Astrocyte (in vitro differentiated cells and primary cell): ENCODE measurements around the gene PTPN5. TPM values are rescaled to one million over a fixed set of nuclear protein-coding genes. Genes with fewer than 3 reads are reported as not detected.
A peak's percentile ranks its signal among the peaks of the same experiment; 100 is the strongest.

ENCODE experiments used
- DNase-seq: peaks from one replicate; pipeline ENCODE4 v3.0.0-alpha.2; 2010; ENCODE audit warnings: low read depth
- FAIRE-seq: peaks from 2 replicates; lab custom pipeline; 2011; peaks lifted over from hg19 to GRCh38; lab: Jason Lieb, UNC
- H2AFZ ChIP-seq: 2 replicates; pipeline ENCODE4 v1.6.0; 2012; ENCODE audit warnings: low read depth, low read length, inconsistent platforms
- H3K27ac ChIP-seq: 2 replicates; pipeline ENCODE4 v1.5.1; 2011; ENCODE audit warnings: low read depth, low read length, inconsistent platforms
- H3K27me3 ChIP-seq: 2 replicates; pipeline ENCODE4 v1.6.0; 2011; ENCODE audit warnings: low read length, inconsistent platforms; ENCODE audit not compliant: insufficient read depth
- H3K36me3 ChIP-seq: 2 replicates; pipeline ENCODE4 v1.5.1; 2011; ENCODE audit warnings: low read length, inconsistent platforms; ENCODE audit not compliant: insufficient read depth
- H3K4me1 ChIP-seq: 2 replicates; pipeline ENCODE4 v1.5.1; 2011; ENCODE audit warnings: low read length, inconsistent platforms; ENCODE audit not compliant: insufficient read depth
- H3K4me2 ChIP-seq: 2 replicates; pipeline ENCODE4 v1.6.0; 2012; ENCODE audit warnings: low read length, inconsistent platforms
- H3K4me3 ChIP-seq: 2 replicates; pipeline ENCODE4 v1.5.1; 2011; ENCODE audit warnings: low read depth, mild to moderate bottlenecking, low read length, inconsistent platforms; ENCODE audit not compliant: insufficient read depth
- H3K79me2 ChIP-seq: 2 replicates; pipeline ENCODE4 v1.6.0; 2012; ENCODE audit warnings: mild to moderate bottlenecking, low read length, inconsistent platforms; ENCODE audit not compliant: insufficient read depth
- H3K9ac ChIP-seq: 2 replicates; pipeline ENCODE4 v1.6.0; 2012; ENCODE audit warnings: mild to moderate bottlenecking, low read length, inconsistent platforms
- H3K9me3 ChIP-seq: 2 replicates; pipeline ENCODE4 v1.5.1; 2012; ENCODE audit warnings: low read depth, mild to moderate bottlenecking, low read length, inconsistent platforms; ENCODE audit not compliant: insufficient read depth
- H4K20me1 ChIP-seq: 2 replicates; pipeline ENCODE4 v1.6.0; 2012; ENCODE audit warnings: low read length, inconsistent platforms; ENCODE audit not compliant: insufficient read depth
- H3K27ac Mint-ChIP-seq: one replicate; pipeline ENCODE4 v1.8.0; 2021; ENCODE audit warnings: mild to moderate bottlenecking, mixed read lengths; ENCODE audit not compliant: unreplicated experiment
- H3K27me3 Mint-ChIP-seq: one replicate; pipeline ENCODE4 v1.8.0; 2021; ENCODE audit warnings: low read depth, mixed read lengths; ENCODE audit not compliant: unreplicated experiment
- H3K36me3 Mint-ChIP-seq: one replicate; pipeline ENCODE4 v1.8.0; 2021; ENCODE audit warnings: low read depth, mixed read lengths; ENCODE audit not compliant: unreplicated experiment
- H3K4me1 Mint-ChIP-seq: one replicate; pipeline ENCODE4 v1.8.0; 2021; ENCODE audit warnings: low read depth, mixed read lengths; ENCODE audit not compliant: unreplicated experiment
- H3K4me3 Mint-ChIP-seq: one replicate; pipeline ENCODE4 v1.8.0; 2021; ENCODE audit warnings: mild to moderate bottlenecking, moderate library complexity, mixed read lengths; ENCODE audit not compliant: unreplicated experiment
- H3K9me3 Mint-ChIP-seq: one replicate; pipeline ENCODE4 v1.8.0; 2021; ENCODE audit warnings: mild to moderate bottlenecking, mixed read lengths; ENCODE audit not compliant: unreplicated experiment
- CTCF ChIP-seq: IDR thresholded peaks from 2 replicates; pipeline ENCODE4 v1.5.1; 2011; ENCODE audit warnings: low read depth, mild to moderate bottlenecking, inconsistent platforms, low read length, moderate library complexity; ENCODE audit not compliant: insufficient read depth
- EZH2 ChIP-seq: IDR thresholded peaks from 2 replicates; pipeline ENCODE4 v1.6.1; 2012; ENCODE audit warnings: mild to moderate bottlenecking, low read length, inconsistent platforms; ENCODE audit not compliant: insufficient read depth
- total RNA-seq: library from RNA; stranded (reverse); gene quantifications from 2 replicates; pipeline ENCODE4 v1.2.1, GENCODE V29; 2021

PTPN5 gene
- total RNA-seq, 1 donor from 2014 or later = 0.07 TPM

GRCh38 chr11:18802381-18803257, 11.0 kb upstream of the PTPN5 start:
- no peak overlapping the region for H3K4me2 ChIP-seq

GRCh38 chr11:18798799-18799469, 7.3 kb upstream of the PTPN5 start:
- Mint-ChIP-seq H3K4me1 (no peaks in the 10 kb centered on the region), H3K27ac (no peak overlapping the region), H3K36me3 (peaks cover 2% of the 10 kb centered on the region), H3K4me3 (no peak overlapping the region), H3K9me3 (peaks cover 4% of the 10 kb centered on the region), H3K27me3 (peaks cover 49% of the 10 kb centered on the region)
- no peak overlapping the region for H3K27ac ChIP-seq
- no peaks in the 10 kb centered on the region for H3K4me1 ChIP-seq
- no peaks in the 10 kb centered on the region for H3K79me2 ChIP-seq
- TF ChIP-seq EZH2 (no peak), CTCF (no peak)
- FAIRE-seq (peak; percentile 13), DNase-seq (no peak)
- H3K4me3 ChIP-seq = no peak overlapping the region
- H3K4me2 ChIP-seq = no peak overlapping the region
- H3K9ac ChIP-seq = no peak overlapping the region
- H3K36me3 ChIP-seq = no peaks in the 10 kb centered on the region
- H4K20me1 ChIP-seq = no peaks in the 10 kb centered on the region
- no peak overlapping the region for H2AFZ ChIP-seq
- H3K9me3 ChIP-seq = no peaks in the 10 kb centered on the region
- peaks cover 15% of the 10 kb centered on the region for H3K27me3 ChIP-seq

More at GRCh38 chr11:18802381-18803257, 11.0 kb upstream of the PTPN5 start:
- no peak for FAIRE-seq
- H2AFZ ChIP-seq = no peak overlapping the region
- H3K27ac ChIP-seq = no peak overlapping the region
- H3K4me1 Mint-ChIP-seq = no peaks in the 10 kb centered on the region
- TF ChIP-seq EZH2 (no peak), CTCF (peak; percentile 69)
- H3K4me1 ChIP-seq = no peaks in the 10 kb centered on the region
- no peak overlapping the region for H3K9ac ChIP-seq
- H3K27me3 ChIP-seq = peaks cover 3% of the 10 kb centered on the region
- H3K36me3 Mint-ChIP-seq = peaks cover 2% of the 10 kb centered on the region
- no peaks in the 10 kb centered on the region for H3K36me3 ChIP-seq
- no peak overlapping the region for H3K27ac Mint-ChIP-seq
- H3K27me3 Mint-ChIP-seq = peaks cover 30% of the 10 kb centered on the region
- DNase-seq = peak; percentile 52
- no peaks in the 10 kb centered on the region for H3K79me2 ChIP-seq
- no peak overlapping the region for H3K4me3 Mint-ChIP-seq
- no peak overlapping the region for H3K4me3 ChIP-seq
- H4K20me1 ChIP-seq = no peaks in the 10 kb centered on the region
- no peaks in the 10 kb centered on the region for H3K9me3 ChIP-seq
- H3K9me3 Mint-ChIP-seq = peaks cover 4% of the 10 kb centered on the region
